CD4-positive, alpha-beta T cell (primary cell): ENCODE results near the gene CHKA. TPM values are rescaled to one million over a fixed set of nuclear protein-coding genes. Genes with fewer than 3 reads are reported as not detected.

Experiments
- ATAC-seq: fragments of 200-7000 bp; cut with Tn5 transposase; one replicate; pipeline ENCODE4 v1.10.0; 2022; ENCODE audit warnings: mild to moderate bottlenecking; ENCODE audit not compliant: poor library complexity
- CTCF ChIA-PET: fragments of 350-600 bp; sonication (Branson Sonifier 250); formaldehyde crosslinking; loops from one replicate; lab custom pipeline; 2021; ENCODE audit warnings: antibody characterized with exemption, inconsistent platforms; lab: Charles Lee
- POLR2A ChIA-PET: fragments of 350-600 bp; sonication (Branson Sonifier 250); formaldehyde crosslinking; loops from one replicate; lab custom pipeline; 2021; ENCODE audit warnings: antibody characterized with exemption, inconsistent platforms; lab: Charles Lee
- DNase-seq, 14 experiments: peaks; one replicate each; pipeline ENCODE4 v3.0.0-alpha.2; 2013 to 2020; ENCODE audit warnings: mixed read lengths in 2 of 14
- H3K27ac ChIP-seq, 2 donors: one replicate each; pipeline versions ENCODE4 v1.5.1 to v1.7.0; 2013; ENCODE audit warnings: low read length in 2 of 2, low read depth in 1 of 2, mild to moderate bottlenecking in 1 of 2
- H3K27me3 ChIP-seq, 2 experiments: 1 replicate in 1 of 2; 2 replicates in 1 of 2; pipeline versions ENCODE4 v1.6.1 to v1.7.0; 2013; ENCODE audit warnings: low read length in 2 of 2, control low read depth in 1 of 2, mild to moderate bottlenecking in 1 of 2, moderate library complexity in 1 of 2; ENCODE audit not compliant: insufficient read depth in 2 of 2, control insufficient read depth in 1 of 2
- H3K36me3 ChIP-seq: one replicate; pipeline ENCODE4 v1.6.1; 2013; ENCODE audit warnings: low read length, control low read depth; ENCODE audit not compliant: insufficient read depth
- H3K4me1 ChIP-seq: one replicate; pipeline ENCODE4 v1.6.1; 2013; ENCODE audit warnings: low read length, control low read depth; ENCODE audit not compliant: insufficient read depth
- H3K4me3 ChIP-seq: one replicate; pipeline ENCODE4 v1.5.1; 2013; ENCODE audit warnings: mild to moderate bottlenecking, low read length, moderate library complexity
- H3K9me3 ChIP-seq, 2 experiments: 1 replicate in 1 of 2; 2 replicates in 1 of 2; pipeline versions ENCODE4 v1.6.1 to v1.7.0; 2013; ENCODE audit warnings: low read length in 2 of 2, mild to moderate bottlenecking in 2 of 2, control low read depth in 1 of 2, moderate library complexity in 1 of 2; ENCODE audit not compliant: control insufficient read depth in 1 of 2, insufficient read depth in 1 of 2
- H3K27ac Mint-ChIP-seq: one replicate; pipeline ENCODE4 v1.8.0; 2020; ENCODE audit warnings: mixed read lengths
- H3K27me3 Mint-ChIP-seq: one replicate; pipeline ENCODE4 v1.8.0; 2021; ENCODE audit warnings: mixed read lengths
- H3K36me3 Mint-ChIP-seq: one replicate; pipeline ENCODE4 v1.8.0; 2021; ENCODE audit warnings: low read depth, mixed read lengths
- H3K4me1 Mint-ChIP-seq: one replicate; pipeline ENCODE4 v1.8.0; 2021; ENCODE audit warnings: low read depth, mixed read lengths
- H3K4me3 Mint-ChIP-seq: one replicate; pipeline ENCODE4 v1.8.0; 2020; ENCODE audit warnings: mild to moderate bottlenecking, mixed read lengths
- H3K9me3 Mint-ChIP-seq: one replicate; pipeline ENCODE4 v1.8.0; 2020; ENCODE audit warnings: mixed read lengths
- intact Hi-C, 2 experiments: fragments of 100-400 bp; cut with DNase I in 1 of 2; cut with micrococcal nuclease in 1 of 2; formaldehyde crosslinking; loops; one replicate each; pipeline versions ENCODE4 v1.15.1 to v1.9.0; 2023 to 2025; cut with DNase I, micrococcal nuclease
- total RNA-seq, 174 experiments: library from RNA in 2 of 174; stranded (reverse) in 2 of 174; gene quantifications; one replicate each; pipeline ENCODE4 v1.2.3 and lab custom pipeline; 2021 to 2026
- TF ChIP-seq, protein P1 (sequence below): fragments of 200-600 bp; IDR thresholded peaks from one replicate; pipeline ENCODE4 v1.8.0; 2022; ENCODE audit warnings: antibody characterized with exemption, mild to moderate bottlenecking

The CHKA gene
- total RNA-seq, 2 experiments from 2014 or later, result 30.1 to 31.4 TPM

DNA sequence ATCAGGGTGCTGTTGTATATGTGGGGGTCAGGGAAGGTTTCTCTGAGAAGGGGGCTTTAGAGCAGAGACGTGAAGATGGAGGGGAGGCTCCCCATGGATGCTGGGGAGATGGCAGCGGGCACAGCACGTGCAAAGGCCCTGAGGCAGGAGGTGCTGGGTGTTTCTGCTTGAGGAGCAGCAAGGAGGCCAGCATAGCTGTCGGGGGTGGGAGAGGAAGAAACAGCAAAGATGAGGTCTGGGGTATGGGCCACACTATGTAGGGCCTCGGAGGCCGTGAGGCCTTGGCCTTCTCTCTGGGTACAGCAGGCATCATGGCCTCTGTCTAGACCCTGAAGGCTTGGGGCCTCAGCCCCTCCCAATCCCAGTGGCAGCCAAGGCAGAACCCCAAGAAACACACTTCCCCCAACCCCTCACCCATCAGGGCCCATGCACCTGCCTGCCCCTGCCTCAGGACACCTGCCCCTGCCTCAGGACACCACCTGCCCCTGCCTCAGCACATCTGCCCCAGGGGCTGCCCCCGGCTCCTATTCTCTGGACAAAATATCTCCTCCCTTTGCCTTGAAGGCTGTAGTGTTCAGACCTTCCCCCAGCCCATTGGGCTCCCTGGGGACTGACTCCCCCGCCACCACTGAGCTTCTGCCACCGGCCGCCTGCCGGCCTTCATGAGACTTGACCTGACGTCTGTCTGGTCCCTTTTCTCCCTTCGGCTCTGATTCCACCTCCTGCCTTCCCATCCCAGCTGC, 104.9 kb downstream of the CHKA start:
- Mint-ChIP-seq H3K4me1 (no peaks in the 10 kb centered on the region), H3K36me3 (no peaks in the 10 kb centered on the region), H3K27me3 (no peaks in the 10 kb centered on the region), H3K9me3 (no peaks in the 10 kb centered on the region), H3K27ac (no peak overlapping the region), H3K4me3 (no peak overlapping the region)
- TF ChIP-seq, protein P1, sequence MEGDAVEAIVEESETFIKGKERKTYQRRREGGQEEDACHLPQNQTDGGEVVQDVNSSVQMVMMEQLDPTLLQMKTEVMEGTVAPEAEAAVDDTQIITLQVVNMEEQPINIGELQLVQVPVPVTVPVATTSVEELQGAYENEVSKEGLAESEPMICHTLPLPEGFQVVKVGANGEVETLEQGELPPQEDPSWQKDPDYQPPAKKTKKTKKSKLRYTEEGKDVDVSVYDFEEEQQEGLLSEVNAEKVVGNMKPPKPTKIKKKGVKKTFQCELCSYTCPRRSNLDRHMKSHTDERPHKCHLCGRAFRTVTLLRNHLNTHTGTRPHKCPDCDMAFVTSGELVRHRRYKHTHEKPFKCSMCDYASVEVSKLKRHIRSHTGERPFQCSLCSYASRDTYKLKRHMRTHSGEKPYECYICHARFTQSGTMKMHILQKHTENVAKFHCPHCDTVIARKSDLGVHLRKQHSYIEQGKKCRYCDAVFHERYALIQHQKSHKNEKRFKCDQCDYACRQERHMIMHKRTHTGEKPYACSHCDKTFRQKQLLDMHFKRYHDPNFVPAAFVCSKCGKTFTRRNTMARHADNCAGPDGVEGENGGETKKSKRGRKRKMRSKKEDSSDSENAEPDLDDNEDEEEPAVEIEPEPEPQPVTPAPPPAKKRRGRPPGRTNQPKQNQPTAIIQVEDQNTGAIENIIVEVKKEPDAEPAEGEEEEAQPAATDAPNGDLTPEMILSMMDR, result no peak
- ChIA-PET CTCF (no interaction called here), POLR2A (no interaction called here)
- intact Hi-C loops, result no loop called here
- DNase-seq (no peak), ATAC-seq (no peak)
- Histone ChIP-seq H3K27me3 (no peaks in the 10 kb centered on the region), H3K27ac (no peak overlapping the region), H3K4me1 (no peaks in the 10 kb centered on the region), H3K9me3 (peaks cover 0 to 4% of the 10 kb centered on the region in 2 experiments), H3K4me3 (no peak overlapping the region), H3K36me3 (no peaks in the 10 kb centered on the region)

- H3K4me3 Mint-ChIP-seq, result no peak overlapping the region
- CTCF ChIA-PET, result no interaction called here
- no peaks in the 10 kb centered on the region for H3K4me1 Mint-ChIP-seq
- intact Hi-C loops, result no loop called here
- no peak overlapping the region for H3K4me3 ChIP-seq
- H3K27me3 ChIP-seq, result no peaks in the 10 kb centered on the region
- H3K4me1 ChIP-seq, result no peaks in the 10 kb centered on the region
- POLR2A ChIA-PET, result no interaction called here
- no peak overlapping the region for H3K27ac Mint-ChIP-seq
- no peak for ATAC-seq
- no peaks in the 10 kb centered on the region for H3K27me3 Mint-ChIP-seq
- H3K9me3 ChIP-seq, result peaks cover 0 to 4% of the 10 kb centered on the region in 2 experiments
- DNase-seq, result no peak
- H3K27ac ChIP-seq, result no peak overlapping the region
- TF ChIP-seq, protein P1, result no peak
- no peaks in the 10 kb centered on the region for H3K36me3 Mint-ChIP-seq
- no peaks in the 10 kb centered on the region for H3K36me3 ChIP-seq
- H3K9me3 Mint-ChIP-seq, result no peaks in the 10 kb centered on the region
These were observed 105.7 kb downstream of the CHKA start for GRCh38 chr11:68015467-68015866.

DNA sequence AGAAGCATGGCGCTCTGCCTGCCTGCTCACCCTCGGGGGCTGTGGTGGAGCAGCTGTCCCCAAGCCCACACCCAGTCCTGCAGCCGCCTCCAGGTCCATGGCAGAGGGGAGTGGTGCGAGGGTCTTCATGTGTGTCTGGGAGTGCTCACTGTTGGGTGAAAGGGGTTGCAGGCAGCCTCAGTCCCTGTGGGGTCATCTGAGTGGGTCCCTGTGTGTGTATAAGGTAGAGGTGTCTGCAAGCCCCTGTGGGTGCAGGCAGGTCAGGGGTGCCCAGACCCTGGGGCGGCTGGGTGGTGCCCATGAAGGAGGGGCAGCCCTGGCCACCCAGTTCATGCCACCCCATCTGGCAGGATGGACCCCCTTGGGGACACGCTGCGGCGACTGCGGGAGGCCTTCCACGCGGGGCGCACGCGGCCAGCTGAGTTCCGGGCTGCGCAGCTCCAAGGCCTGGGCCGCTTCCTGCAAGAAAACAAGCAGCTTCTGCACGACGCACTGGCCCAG, 106.2 kb downstream of the CHKA start:
- TF ChIP-seq, protein P1, result no peak

More for the DNA sequence above, 106.2 kb downstream of the CHKA start:
- no peaks in the 10 kb centered on the region for H3K36me3 ChIP-seq
- H3K4me1 ChIP-seq, result peaks cover 2% of the 10 kb centered on the region
- Mint-ChIP-seq H3K4me3 (no peak overlapping the region), H3K4me1 (no peaks in the 10 kb centered on the region), H3K36me3 (no peaks in the 10 kb centered on the region), H3K9me3 (no peaks in the 10 kb centered on the region), H3K27me3 (no peaks in the 10 kb centered on the region), H3K27ac (no peak overlapping the region)
- H3K27ac ChIP-seq, result no peak overlapping the region
- no peak overlapping the region for H3K4me3 ChIP-seq
- POLR2A ChIA-PET, result no interaction called here
- ATAC-seq (no peak), DNase-seq (no peak)
- H3K9me3 ChIP-seq, result peaks cover 0 to 4% of the 10 kb centered on the region in 2 experiments
- CTCF ChIA-PET, result no interaction called here
- no peaks in the 10 kb centered on the region for H3K27me3 ChIP-seq
- intact Hi-C loops, result no loop called here
